IMR-90 (cell line): Measurements from ENCODE around the gene PLIN5. TPM values are rescaled to one million over a fixed set of nuclear protein-coding genes. Genes with fewer than 3 reads are reported as not detected.

Source experiments
- ATAC-seq: fragments of 200-7000 bp; cut with Tn5 transposase; 2 replicates; pipeline ENCODE4 v1.9.1; 2020; ENCODE audit warnings: low read depth, mild to moderate bottlenecking, moderate library complexity
- BruUV-seq: library from RNA; stranded (reverse); fragments of 400-500 nt; replicated peaks from 2 replicates; lab custom pipeline; 2021; lab: Mats Ljungman, UMichigan
- CTCF ChIA-PET: fragments of 300-600 bp; formaldehyde crosslinking; extraction: SDS; loops from one replicate; lab custom pipeline; 2021; ENCODE audit warnings: antibody characterized with exemption; lab: Yijun Ruan, JAX
- POLR2A ChIA-PET: fragments of 300-600 bp; sonication (Branson Sonifier 250); formaldehyde crosslinking; loops from one replicate; lab custom pipeline; 2022; ENCODE audit warnings: antibody characterized with exemption; ENCODE audit not compliant: unreplicated experiment; lab: Charles Lee
- DNase-seq: peaks from one replicate; pipeline ENCODE4 v3.0.0; 2013
- H2AFZ ChIP-seq: replicated peaks from 2 replicates; pipeline ENCODE3; 2013; ENCODE audit warnings: low read length, mild to moderate bottlenecking; ENCODE audit not compliant: poor library complexity
- H2AK5ac ChIP-seq: 2 replicates; pipeline ENCODE4 v1.6.1; 2013; ENCODE audit warnings: low read depth, low read length, inconsistent platforms
- H2AK9ac ChIP-seq: replicated peaks from 2 replicates; pipeline ENCODE3; 2013; ENCODE audit warnings: mild to moderate bottlenecking, low read depth, low read length, moderate library complexity; ENCODE audit not compliant: poor library complexity
- H2BK120ac ChIP-seq: 2 replicates; pipeline ENCODE4 v1.6.1; 2013; ENCODE audit warnings: low read depth, low read length, inconsistent platforms
- H2BK15ac ChIP-seq: 3 replicates; pipeline ENCODE4 v1.6.1; 2013; ENCODE audit warnings: low read depth, low read length, inconsistent platforms
- H2BK20ac ChIP-seq: 2 replicates; pipeline ENCODE4 v1.6.1; 2013; ENCODE audit warnings: low read depth, mild to moderate bottlenecking, inconsistent platforms, low read length, moderate library complexity
- H2BK5ac ChIP-seq: 2 replicates; pipeline ENCODE4 v1.6.1; 2013; ENCODE audit warnings: mild to moderate bottlenecking, low read depth, low read length, inconsistent platforms; ENCODE audit not compliant: poor library complexity, severe bottlenecking
- H3K14ac ChIP-seq: replicated peaks from 2 replicates; pipeline ENCODE4 v1.6.1; 2013; ENCODE audit warnings: low read depth, low read length, inconsistent platforms
- H3K18ac ChIP-seq: 2 replicates; pipeline ENCODE4 v1.6.1; 2013; ENCODE audit warnings: low read depth, low read length, control low read depth
- H3K23ac ChIP-seq: 2 replicates; pipeline ENCODE4 v1.6.1; 2013; ENCODE audit warnings: low read depth, low read length, inconsistent platforms
- H3K27ac ChIP-seq: 2 replicates; pipeline ENCODE4 v1.5.1; 2013; ENCODE audit warnings: mild to moderate bottlenecking, control low read depth, low read length; ENCODE audit not compliant: insufficient read depth
- H3K27me3 ChIP-seq: 2 replicates; pipeline ENCODE4 v1.6.1; 2013; ENCODE audit warnings: low read length; ENCODE audit not compliant: control insufficient read depth, insufficient read depth
- H3K36me3 ChIP-seq: 2 replicates; pipeline ENCODE4 v1.6.1; 2013; ENCODE audit warnings: low read length, mixed read lengths; ENCODE audit not compliant: control insufficient read depth, insufficient read depth
- H3K4ac ChIP-seq: 2 replicates; pipeline ENCODE4 v1.6.1; 2013; ENCODE audit warnings: low read depth, low read length, inconsistent platforms
- H3K4me1 ChIP-seq: 2 replicates; pipeline ENCODE4 v1.6.1; 2013; ENCODE audit warnings: low read length, mixed read lengths; ENCODE audit not compliant: control insufficient read depth, insufficient read depth
- H3K4me2 ChIP-seq: 2 replicates; pipeline ENCODE4 v1.6.1; 2013; ENCODE audit warnings: low read depth, mild to moderate bottlenecking, control low read depth, low read length, moderate library complexity
- H3K4me3 ChIP-seq: 2 replicates; pipeline ENCODE4 v1.5.1; 2013; ENCODE audit warnings: low read depth, mild to moderate bottlenecking, control low read depth, low read length, moderate library complexity; ENCODE audit not compliant: insufficient read depth
- H3K56ac ChIP-seq: 2 replicates; pipeline ENCODE4 v1.6.1; 2013; ENCODE audit warnings: low read length, inconsistent platforms; ENCODE audit not compliant: insufficient read depth; ENCODE audit errors: extremely low read depth
- H3K79me1 ChIP-seq, 2 experiments: 2 replicates each; pipeline ENCODE4 v1.6.1; 2013; ENCODE audit warnings: low read length in 2 of 2, inconsistent platforms in 1 of 2, low read depth in 1 of 2
- H3K9ac ChIP-seq: 2 replicates; pipeline ENCODE4 v1.6.1; 2013; ENCODE audit warnings: low read depth, low read length, control low read depth
- H3K9me1 ChIP-seq: 2 replicates; pipeline ENCODE4 v1.6.1; 2013; ENCODE audit warnings: low read length, inconsistent platforms; ENCODE audit not compliant: insufficient read depth
- H3K9me3 ChIP-seq: 2 replicates; pipeline ENCODE4 v1.6.1; 2013; ENCODE audit warnings: low read length; ENCODE audit not compliant: control insufficient read depth, insufficient read depth
- H4K20me1 ChIP-seq: 2 replicates; pipeline ENCODE4 v1.6.1; 2013; ENCODE audit warnings: low read length, inconsistent platforms; ENCODE audit not compliant: insufficient read depth
- H4K5ac ChIP-seq: 2 replicates; pipeline ENCODE4 v1.6.1; 2013; ENCODE audit warnings: mild to moderate bottlenecking, low read depth, low read length, control low read depth
- H4K8ac ChIP-seq, 2 experiments: 2 replicates each; pipeline ENCODE4 v1.6.1; 2013; ENCODE audit warnings: low read depth in 2 of 2, low read length in 2 of 2, control low read depth in 1 of 2, inconsistent platforms in 1 of 2
- H4K91ac ChIP-seq: 2 replicates; pipeline ENCODE4 v1.6.1; 2013; ENCODE audit warnings: low read depth, low read length, inconsistent platforms; ENCODE audit not compliant: insufficient read depth
- WGBS, 2 experiments: methylation state at CpG; one replicate each; pipeline versions ENCODE4 v1.1.5 to v1.1.7; 2013; ENCODE audit warnings: missing lambda C conversion rate in 2 of 2; ENCODE audit not compliant: insufficient read length in 1 of 2; ENCODE audit errors: extremely low coverage in 2 of 2; 5-methylcytosine and 5-hydroxymethylcytosine counted together
- dilution Hi-C: fragments of 300-500 bp; cut with HindIII; formaldehyde crosslinking; loops from one replicate; pipeline ENCODE4 v1.14.3; 2018; ENCODE audit warnings: low sequenced_read_pairs; ENCODE audit not compliant: unreplicated experiment
- in situ Hi-C: fragments of 300-500 bp; cut with MboI; formaldehyde crosslinking; loops from 3 replicates; pipeline ENCODE4 v1.14.3; 2019; ENCODE audit warnings: low sequenced_read_pairs, inconsistent platforms, mixed read lengths
- intact Hi-C: fragments of 100-400 bp; cut with micrococcal nuclease; formaldehyde crosslinking; loops from 2 replicates; pipeline ENCODE4 v1.10.0; 2022
- polyA plus RNA-seq, 3 experiments: library from polyadenylated mRNA; depleted of rRNA; stranded (reverse); fragments of >200 nt; gene quantifications; 2 replicates each; pipeline ENCODE4 v1.2.3, GENCODE V29; 2012; ENCODE audit warnings: low replicate concordance in 1 of 3
- total RNA-seq: library from RNA; depleted of rRNA; stranded (reverse); fragments of >200 nt; gene quantifications from 2 replicates; pipeline ENCODE4 v1.2.3, GENCODE V29; 2012
- TF ChIP-seq, protein P1 (sequence below): fragments of 150-350 bp; IDR thresholded peaks from 2 replicates; pipeline ENCODE4 v1.6.1; 2017; ENCODE audit warnings: mild to moderate bottlenecking, antibody characterized with exemption, low read length, low read depth

PLIN5 gene
- total and polyA plus RNA-seq, 2 of the 4 experiments (the other 2 are of a cell fraction), result not detected

DNA sequence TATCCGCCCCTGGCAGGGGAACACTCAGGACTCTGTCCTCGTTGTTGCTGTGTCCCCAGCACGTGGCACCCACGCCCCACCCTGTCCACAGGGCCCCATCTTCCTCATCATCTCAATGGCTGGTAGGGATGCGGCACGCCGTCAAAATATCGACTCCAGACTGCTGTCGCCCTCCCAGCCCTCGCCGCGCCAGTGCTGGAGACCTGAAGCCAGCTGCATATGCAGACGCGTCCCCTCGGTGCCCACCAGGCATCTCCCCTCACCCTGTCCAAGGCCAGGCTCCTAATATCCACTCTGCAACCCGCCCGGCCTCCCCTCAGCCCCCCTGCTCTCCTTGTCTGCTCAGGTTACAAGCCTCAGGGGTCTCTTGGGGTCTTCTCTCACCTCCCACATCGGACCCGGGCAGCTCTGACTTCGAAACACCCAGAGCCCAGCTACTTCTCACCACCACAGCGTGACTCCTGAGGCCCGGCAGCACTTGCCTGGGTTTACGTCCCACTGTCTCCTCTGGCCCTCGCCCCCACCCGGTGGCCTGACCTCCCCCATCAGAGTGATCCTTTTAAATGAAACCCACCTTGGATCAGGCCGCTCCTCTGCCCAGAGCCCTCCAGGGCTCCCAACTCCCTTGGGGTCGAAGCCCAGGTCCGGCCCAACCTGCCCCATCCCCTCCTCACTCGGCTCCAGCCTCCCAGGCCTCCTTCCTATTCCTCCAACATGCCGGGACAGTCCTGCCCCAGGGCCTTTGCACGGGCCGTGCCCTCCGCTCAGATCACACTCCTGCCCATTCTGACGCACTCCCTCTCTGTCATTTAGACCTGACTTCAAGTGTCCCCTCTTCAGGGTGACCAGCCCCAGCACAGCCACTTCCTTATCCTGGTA, 29.2 kb downstream of the PLIN5 start:
- ChIA-PET CTCF (no interaction called here), POLR2A (no interaction called here)
- Histone ChIP-seq H3K9ac (no peak overlapping the region), H2BK120ac (no peak overlapping the region), H3K79me1 (peaks cover 0 to 8% of the 10 kb centered on the region in 2 experiments; a peak in 1 of 4 replicates), H3K4me1 (peaks cover 4% of the 10 kb centered on the region), H3K9me3 (no peaks in the 10 kb centered on the region), H4K8ac (no peak overlapping the region), H3K9me1 (peaks cover 8% of the 10 kb centered on the region; the same call in 1 of the 2 replicates), H2BK5ac (no peak overlapping the region), H3K4me2 (no peak overlapping the region), H2AFZ (peak overlapping the region; percentile 34), H4K5ac (no peak overlapping the region), H3K27me3 (no peaks in the 10 kb centered on the region), H3K4me3 (no peak overlapping the region), H3K23ac (no peak overlapping the region), H3K56ac (no peak overlapping the region), H4K91ac (no peak overlapping the region), H2BK15ac (no peak overlapping the region), H3K4ac (no peak overlapping the region), H3K36me3 (peaks cover 41% of the 10 kb centered on the region), H3K14ac (no peak overlapping the region), H2AK5ac (no peak overlapping the region), H2AK9ac (peak overlapping the region; percentile 21), H3K27ac (no peak overlapping the region), H2BK20ac (no peak overlapping the region), H3K18ac (no peak overlapping the region), H4K20me1 (no peaks in the 10 kb centered on the region)
- dilution Hi-C loops, result no loop called here
- in situ Hi-C loops, result no loop called here
- TF ChIP-seq, protein P1, sequence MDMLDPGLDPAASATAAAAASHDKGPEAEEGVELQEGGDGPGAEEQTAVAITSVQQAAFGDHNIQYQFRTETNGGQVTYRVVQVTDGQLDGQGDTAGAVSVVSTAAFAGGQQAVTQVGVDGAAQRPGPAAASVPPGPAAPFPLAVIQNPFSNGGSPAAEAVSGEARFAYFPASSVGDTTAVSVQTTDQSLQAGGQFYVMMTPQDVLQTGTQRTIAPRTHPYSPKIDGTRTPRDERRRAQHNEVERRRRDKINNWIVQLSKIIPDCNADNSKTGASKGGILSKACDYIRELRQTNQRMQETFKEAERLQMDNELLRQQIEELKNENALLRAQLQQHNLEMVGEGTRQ, result no peak
- ATAC-seq (no peak; the same call in 1 of the 2 replicates), DNase-seq (no peak)
- 94% methylated on average over 16 of the region's 34 CpGs; no CpG with 5 or more reads in 1 of the 2 experiments for WGBS, 2 experiments
- intact Hi-C loops, result no loop called here
- BruUV-seq, result no TSS peak
